ENCODE results near the gene FTO. TPM values are rescaled to one million over a fixed set of nuclear protein-coding genes. Genes with fewer than 3 reads are reported as not detected.

Gene FTO
- total and polyA plus RNA-seq, 2 of the 8 experiments (the other 6 are each of a cell fraction or from before 2014, with no cell fraction given): 34.5 to 59.8 TPM

GRCh38 chr16:54191592-54191991, 487.6 kb downstream of the FTO start (continued):
- TF ChIP-seq POU5F1 (IDR thresholded peaks at IDR 0.05; ENCODE audit: low read depth, low read length) (no peak), FOSL1 (IDR thresholded peaks at IDR 0.05; ENCODE audit: insufficient read depth, low read depth, low read length) (no peak), TAF7 (optimal IDR thresholded peaks at IDR 0.05; ENCODE audit: borderline replicate concordance, low read depth, low read length) (no peak)

Data from H1 (cell line).